ENCODE data around the gene CDCA4.

GRCh38 chr14:105022276-105022670 lies 1.4 kb upstream of the CDCA4 start:
- no peak for TF ChIP-seq REST (IDR thresholded peaks at IDR 0.05; ENCODE audit: insufficient read depth in 1 of 2, low read depth in 2 of 2, low read length in 2 of 2)
- TF ChIP-seq POLR2AphosphoS5 (IDR thresholded peaks at IDR 0.05; ENCODE audit: low read depth, low read length): no peak
- TF ChIP-seq SIN3A (IDR thresholded peaks at IDR 0.05; ENCODE audit: borderline replicate concordance, insufficient read depth, low read length): no peak
